HUES48 (cell line): Measurements from ENCODE around the gene DICER1.

ENCODE experiments used
- H3K27ac ChIP-seq: one replicate; pipeline ENCODE4 v1.7.0; 2013; ENCODE audit warnings: low read depth, low read length, inconsistent platforms
- H3K27me3 ChIP-seq: 2 replicates; pipeline ENCODE4 v1.6.1; 2013; ENCODE audit warnings: mild to moderate bottlenecking, low read length; ENCODE audit not compliant: control insufficient read depth, insufficient read depth
- H3K36me3 ChIP-seq: 2 replicates; pipeline ENCODE4 v1.6.1; 2013; ENCODE audit warnings: low read length; ENCODE audit not compliant: control insufficient read depth, insufficient read depth
- H3K4me1 ChIP-seq: 2 replicates; pipeline ENCODE4 v1.6.1; 2013; ENCODE audit warnings: mild to moderate bottlenecking, low read length; ENCODE audit not compliant: control insufficient read depth, insufficient read depth
- H3K4me3 ChIP-seq: 2 replicates; pipeline ENCODE4 v1.5.1; 2013; ENCODE audit warnings: mild to moderate bottlenecking, low read depth, low read length
- H3K9ac ChIP-seq: 2 replicates; pipeline ENCODE4 v1.6.1; 2013; ENCODE audit warnings: mild to moderate bottlenecking, low read depth, low read length, moderate library complexity
- H3K9me3 ChIP-seq: 2 replicates; pipeline ENCODE4 v1.6.1; 2013; ENCODE audit warnings: low read length; ENCODE audit not compliant: control insufficient read depth, insufficient read depth

DICER1 gene

GRCh38 chr14:95045106-95045701, 112.1 kb downstream of the DICER1 start:
- H3K36me3 ChIP-seq, result no peaks in the 10 kb centered on the region
- H3K4me3 ChIP-seq, result no peak overlapping the region
- H3K4me1 ChIP-seq, result no peaks in the 10 kb centered on the region
- no peaks in the 10 kb centered on the region for H3K27me3 ChIP-seq
- no peak overlapping the region for H3K27ac ChIP-seq
- no peak overlapping the region for H3K9ac ChIP-seq
- no peaks in the 10 kb centered on the region for H3K9me3 ChIP-seq

- H3K27me3 ChIP-seq, result no peaks in the 10 kb centered on the region
- no peak overlapping the region for H3K9ac ChIP-seq
- no peaks in the 10 kb centered on the region for H3K9me3 ChIP-seq
- no peaks in the 10 kb centered on the region for H3K4me1 ChIP-seq
- H3K27ac ChIP-seq, result no peak overlapping the region
- no peaks in the 10 kb centered on the region for H3K36me3 ChIP-seq
- H3K4me3 ChIP-seq, result no peak overlapping the region
These were observed 112.7 kb downstream of the DICER1 start for GRCh38 chr14:95044463-95045105.

- no peak overlapping the region for H3K9ac ChIP-seq
- H3K4me1 ChIP-seq, result no peaks in the 10 kb centered on the region
- no peak overlapping the region for H3K4me3 ChIP-seq
- no peak overlapping the region for H3K27ac ChIP-seq
- no peaks in the 10 kb centered on the region for H3K9me3 ChIP-seq
- H3K27me3 ChIP-seq, result no peaks in the 10 kb centered on the region
- no peaks in the 10 kb centered on the region for H3K36me3 ChIP-seq
These were observed 113.4 kb downstream of the DICER1 start for GRCh38 chr14:95043732-95044462.

- Histone ChIP-seq H3K27me3 (no peaks in the 10 kb centered on the region), H3K9ac (no peak overlapping the region), H3K36me3 (no peaks in the 10 kb centered on the region), H3K9me3 (no peaks in the 10 kb centered on the region), H3K4me1 (no peaks in the 10 kb centered on the region), H3K27ac (no peak overlapping the region), H3K4me3 (no peak overlapping the region)
These were observed 114.0 kb downstream of the DICER1 start for GRCh38 chr14:95043314-95043713.

GRCh38 chr14:95041477-95042020, 115.8 kb downstream of the DICER1 start:
- H3K4me1 ChIP-seq, result no peaks in the 10 kb centered on the region
- no peaks in the 10 kb centered on the region for H3K36me3 ChIP-seq
- no peak overlapping the region for H3K4me3 ChIP-seq
- no peaks in the 10 kb centered on the region for H3K9me3 ChIP-seq
- H3K27ac ChIP-seq, result no peak overlapping the region
- no peak overlapping the region for H3K9ac ChIP-seq
- H3K27me3 ChIP-seq, result no peaks in the 10 kb centered on the region

- Histone ChIP-seq H3K9me3 (no peaks in the 10 kb centered on the region), H3K9ac (no peak overlapping the region), H3K27ac (no peak overlapping the region), H3K27me3 (no peaks in the 10 kb centered on the region), H3K36me3 (no peaks in the 10 kb centered on the region), H3K4me3 (no peak overlapping the region), H3K4me1 (no peaks in the 10 kb centered on the region)
These were observed 116.4 kb downstream of the DICER1 start for GRCh38 chr14:95040708-95041476.

GRCh38 chr14:95039993-95040348, 117.4 kb downstream of the DICER1 start:
- H3K27me3 ChIP-seq, result no peaks in the 10 kb centered on the region
- H3K9me3 ChIP-seq, result no peaks in the 10 kb centered on the region
- no peak overlapping the region for H3K27ac ChIP-seq
- H3K4me1 ChIP-seq, result no peaks in the 10 kb centered on the region
- H3K4me3 ChIP-seq, result no peak overlapping the region
- no peak overlapping the region for H3K9ac ChIP-seq
- H3K36me3 ChIP-seq, result no peaks in the 10 kb centered on the region

- no peak overlapping the region for H3K27ac ChIP-seq
- no peak overlapping the region for H3K9ac ChIP-seq
- H3K4me3 ChIP-seq, result no peak overlapping the region
- no peaks in the 10 kb centered on the region for H3K27me3 ChIP-seq
- H3K36me3 ChIP-seq, result no peaks in the 10 kb centered on the region
- no peaks in the 10 kb centered on the region for H3K4me1 ChIP-seq
- H3K9me3 ChIP-seq, result no peaks in the 10 kb centered on the region
These were observed 117.9 kb downstream of the DICER1 start for GRCh38 chr14:95039259-95039992.

- Histone ChIP-seq H3K4me3 (no peak overlapping the region), H3K36me3 (no peaks in the 10 kb centered on the region), H3K9ac (no peak overlapping the region), H3K27me3 (no peaks in the 10 kb centered on the region), H3K4me1 (no peaks in the 10 kb centered on the region), H3K9me3 (no peaks in the 10 kb centered on the region), H3K27ac (no peak overlapping the region)
These were observed 118.6 kb downstream of the DICER1 start for GRCh38 chr14:95038521-95039250.

GRCh38 chr14:95037273-95037672, 120.1 kb downstream of the DICER1 start:
- Histone ChIP-seq H3K9ac (no peak overlapping the region), H3K4me1 (no peaks in the 10 kb centered on the region), H3K4me3 (no peak overlapping the region), H3K27ac (no peak overlapping the region), H3K27me3 (no peaks in the 10 kb centered on the region), H3K9me3 (no peaks in the 10 kb centered on the region), H3K36me3 (no peaks in the 10 kb centered on the region)
